Measurements from ENCODE around the gene TMOD1. TPM values are rescaled to one million over a fixed set of nuclear protein-coding genes. Genes with fewer than 3 reads are reported as not detected.
A peak's percentile ranks its signal among the peaks of the same experiment; 100 is the strongest.

Gene TMOD1
- total RNA-seq, 2 donors from 2014 or later = 118 to 122 TPM

DNA sequence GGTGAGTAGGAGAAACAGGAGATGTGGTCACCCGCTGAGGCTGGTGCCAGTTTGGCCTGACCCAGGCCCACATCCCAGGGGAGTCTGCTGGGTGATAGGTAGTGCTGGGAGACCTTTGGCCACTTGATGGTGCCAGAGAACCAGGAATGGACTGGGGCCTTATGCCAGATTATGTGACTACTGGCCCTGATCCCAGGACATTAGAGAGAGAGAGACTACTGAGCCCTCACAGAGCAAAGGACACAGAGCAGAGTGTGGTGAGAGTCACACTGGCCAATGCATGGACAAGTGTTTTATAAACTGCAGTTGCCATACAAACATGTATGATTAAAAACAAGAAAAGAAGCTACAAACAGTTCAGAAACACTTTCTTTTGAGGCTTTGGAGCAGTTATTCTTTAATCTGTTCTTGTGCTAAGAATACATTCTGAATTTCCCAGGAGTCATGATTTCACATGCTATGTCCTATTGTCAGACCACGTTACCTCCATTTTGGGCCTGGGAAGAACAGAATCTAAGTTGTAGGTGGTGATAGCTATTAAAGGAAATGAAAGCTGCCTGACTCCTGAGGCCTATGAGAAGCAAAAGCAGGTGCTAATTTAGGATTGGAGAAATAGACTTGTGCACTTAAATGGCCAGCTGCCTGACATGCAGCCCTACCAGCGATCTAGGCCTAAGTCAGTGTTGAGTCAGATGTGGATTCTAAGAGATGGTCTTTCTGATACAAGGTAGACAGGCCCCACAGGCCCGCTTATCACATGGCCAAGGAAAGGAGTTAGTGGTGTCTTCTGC, 32.6 kb upstream of the TMOD1 start:
- TF ChIP-seq CTCF (IDR thresholded peaks at IDR 0.05) = peak; percentile 62 to 86
- DNase-seq (ENCODE audit: low spot score) = peak; percentile 90
- no peaks in the 10 kb centered on the region for H3K27me3 ChIP-seq
- no peaks in the 10 kb centered on the region for H3K36me3 ChIP-seq
- H3K9me3 ChIP-seq = no peaks in the 10 kb centered on the region
- peak overlapping the region; percentile 72 to 78 for H3K27ac ChIP-seq
- H3K4me1 ChIP-seq = peaks cover 0 to 19% of the 10 kb centered on the region in 2 donors
- H3K4me3 ChIP-seq = no peak overlapping the region

DNA sequence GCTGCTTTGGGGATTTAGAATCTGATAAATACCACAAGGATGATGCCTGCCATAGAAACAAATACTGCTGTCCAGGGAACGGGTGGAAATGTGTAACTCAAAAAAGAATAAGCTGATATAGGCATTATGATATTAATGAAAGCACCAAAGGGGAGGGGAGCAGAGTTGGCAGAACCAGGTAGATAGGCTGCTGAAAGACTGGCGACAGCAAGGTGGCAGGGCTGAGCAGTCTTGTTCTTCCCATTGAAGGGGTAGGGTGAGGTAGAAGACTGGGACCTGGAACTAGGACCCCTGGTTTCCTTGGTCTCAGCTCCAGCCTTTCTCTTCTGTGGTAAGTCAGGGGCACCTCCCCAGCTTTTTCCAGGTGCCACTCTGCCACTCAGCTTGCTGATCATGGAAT, 31.4 kb upstream of the TMOD1 start:
- peaks cover 0 to 19% of the 10 kb centered on the region in 2 donors for H3K4me1 ChIP-seq
- H3K27ac ChIP-seq = peak overlapping the region; percentile 72 to 78

DNA sequence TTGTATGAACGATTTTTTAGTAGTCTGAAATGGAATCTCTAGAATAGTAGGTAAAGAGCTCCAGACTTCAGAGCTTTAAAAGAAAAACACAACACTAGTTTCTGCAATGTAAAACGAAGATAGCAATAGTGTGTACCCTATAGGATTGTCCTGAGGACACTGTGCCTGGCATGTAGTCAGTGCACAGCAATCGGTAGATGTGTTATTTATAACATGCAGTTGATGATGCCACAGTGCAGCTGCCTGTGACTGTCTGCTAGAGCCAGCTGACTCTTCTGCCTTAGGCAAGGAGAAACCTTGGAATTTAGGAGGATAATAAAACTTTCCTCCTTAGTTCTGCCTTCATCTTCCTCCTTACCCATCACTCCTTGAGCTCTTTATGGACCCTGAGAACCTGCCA, 27.7 kb upstream of the TMOD1 start:
- no peak for TF ChIP-seq CTCF (IDR thresholded peaks at IDR 0.05)
- DNase-seq (ENCODE audit: low spot score) = no peak
- Histone ChIP-seq H3K27me3 (no peaks in the 10 kb centered on the region), H3K4me3 (no peak overlapping the region), H3K4me1 (peaks cover 0 to 12% of the 10 kb centered on the region in 2 donors), H3K27ac (peak overlapping the region in 1 of 2 donors; percentile 41), H3K36me3 (no peaks in the 10 kb centered on the region), H3K9me3 (no peaks in the 10 kb centered on the region)

More for the DNA sequence above, 31.4 kb upstream of the TMOD1 start:
- Histone ChIP-seq H3K9me3 (no peaks in the 10 kb centered on the region), H3K27me3 (no peaks in the 10 kb centered on the region), H3K36me3 (no peaks in the 10 kb centered on the region), H3K4me3 (no peak overlapping the region)
- TF ChIP-seq CTCF (IDR thresholded peaks at IDR 0.05) = peak; percentile 27 to 66
- DNase-seq (ENCODE audit: low spot score) = no peak

DNA sequence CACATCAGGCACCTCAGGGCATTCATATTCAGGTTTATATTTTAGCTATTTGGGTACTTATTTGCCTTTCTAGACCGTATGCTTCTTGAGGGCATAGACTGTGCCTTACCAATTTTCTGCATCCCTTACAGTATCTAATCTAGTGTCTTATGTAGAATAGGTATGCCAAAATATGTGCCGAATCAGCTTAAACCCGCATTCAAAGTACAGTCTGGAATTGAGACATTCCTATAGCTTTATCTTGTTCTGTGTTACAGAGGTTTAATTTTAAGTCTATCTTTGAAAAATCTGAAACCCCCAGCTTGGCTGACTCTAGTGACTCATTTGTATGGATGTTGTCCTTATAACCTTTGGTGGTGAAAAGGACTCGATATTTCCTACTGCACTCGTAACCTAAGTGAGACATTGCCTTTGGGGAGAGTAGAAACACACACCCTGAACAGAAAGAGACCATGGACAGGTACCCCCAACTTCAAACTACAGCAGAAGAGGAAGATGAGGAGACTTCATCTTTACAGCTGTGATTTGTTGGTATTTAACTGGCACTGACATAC, 27.0 kb upstream of the TMOD1 start:
- DNase-seq (ENCODE audit: low spot score) = no peak
- Histone ChIP-seq H3K4me3 (no peak overlapping the region), H3K27ac (no peak overlapping the region), H3K36me3 (no peaks in the 10 kb centered on the region), H3K4me1 (peaks cover 0 to 8% of the 10 kb centered on the region in 2 donors), H3K27me3 (no peaks in the 10 kb centered on the region), H3K9me3 (no peaks in the 10 kb centered on the region)
- TF ChIP-seq CTCF (IDR thresholded peaks at IDR 0.05) = no peak

DNA sequence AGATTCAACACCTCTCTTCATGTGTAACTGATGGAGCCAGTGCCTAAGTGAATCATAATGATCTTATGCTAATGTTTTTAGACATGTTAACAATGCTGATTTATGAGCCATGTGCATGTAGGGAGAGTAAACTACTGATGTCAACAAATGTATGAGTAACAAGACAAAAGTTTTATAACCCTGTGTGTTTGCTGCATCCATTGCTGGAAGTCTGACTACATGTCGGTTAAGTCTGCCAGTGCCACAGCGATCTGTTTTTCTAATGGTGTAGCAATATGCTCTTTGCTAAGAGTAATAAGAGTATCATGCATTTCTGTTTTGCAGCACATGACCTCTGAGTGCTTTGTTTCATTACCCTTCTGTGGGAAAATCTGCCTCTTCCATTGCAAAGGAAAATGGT, 26.4 kb upstream of the TMOD1 start:
- H3K27me3 ChIP-seq = no peaks in the 10 kb centered on the region
- no peak overlapping the region for H3K27ac ChIP-seq
- no peak for DNase-seq (ENCODE audit: low spot score)
- H3K4me1 ChIP-seq = peaks cover 0 to 4% of the 10 kb centered on the region in 2 donors
- H3K4me3 ChIP-seq = no peak overlapping the region
- no peaks in the 10 kb centered on the region for H3K36me3 ChIP-seq
- TF ChIP-seq CTCF (IDR thresholded peaks at IDR 0.05) = no peak
- no peaks in the 10 kb centered on the region for H3K9me3 ChIP-seq
